ENCODE results near the gene TAF1L. TPM values are rescaled to one million over a fixed set of nuclear protein-coding genes. Genes with fewer than 3 reads are reported as not detected.
"Not testable (repeated sequence)": the region's sequence is repeated elsewhere in the genome, so short reads cannot be mapped to it uniquely, and the experiment has no call there.

The TAF1L gene, protein sequence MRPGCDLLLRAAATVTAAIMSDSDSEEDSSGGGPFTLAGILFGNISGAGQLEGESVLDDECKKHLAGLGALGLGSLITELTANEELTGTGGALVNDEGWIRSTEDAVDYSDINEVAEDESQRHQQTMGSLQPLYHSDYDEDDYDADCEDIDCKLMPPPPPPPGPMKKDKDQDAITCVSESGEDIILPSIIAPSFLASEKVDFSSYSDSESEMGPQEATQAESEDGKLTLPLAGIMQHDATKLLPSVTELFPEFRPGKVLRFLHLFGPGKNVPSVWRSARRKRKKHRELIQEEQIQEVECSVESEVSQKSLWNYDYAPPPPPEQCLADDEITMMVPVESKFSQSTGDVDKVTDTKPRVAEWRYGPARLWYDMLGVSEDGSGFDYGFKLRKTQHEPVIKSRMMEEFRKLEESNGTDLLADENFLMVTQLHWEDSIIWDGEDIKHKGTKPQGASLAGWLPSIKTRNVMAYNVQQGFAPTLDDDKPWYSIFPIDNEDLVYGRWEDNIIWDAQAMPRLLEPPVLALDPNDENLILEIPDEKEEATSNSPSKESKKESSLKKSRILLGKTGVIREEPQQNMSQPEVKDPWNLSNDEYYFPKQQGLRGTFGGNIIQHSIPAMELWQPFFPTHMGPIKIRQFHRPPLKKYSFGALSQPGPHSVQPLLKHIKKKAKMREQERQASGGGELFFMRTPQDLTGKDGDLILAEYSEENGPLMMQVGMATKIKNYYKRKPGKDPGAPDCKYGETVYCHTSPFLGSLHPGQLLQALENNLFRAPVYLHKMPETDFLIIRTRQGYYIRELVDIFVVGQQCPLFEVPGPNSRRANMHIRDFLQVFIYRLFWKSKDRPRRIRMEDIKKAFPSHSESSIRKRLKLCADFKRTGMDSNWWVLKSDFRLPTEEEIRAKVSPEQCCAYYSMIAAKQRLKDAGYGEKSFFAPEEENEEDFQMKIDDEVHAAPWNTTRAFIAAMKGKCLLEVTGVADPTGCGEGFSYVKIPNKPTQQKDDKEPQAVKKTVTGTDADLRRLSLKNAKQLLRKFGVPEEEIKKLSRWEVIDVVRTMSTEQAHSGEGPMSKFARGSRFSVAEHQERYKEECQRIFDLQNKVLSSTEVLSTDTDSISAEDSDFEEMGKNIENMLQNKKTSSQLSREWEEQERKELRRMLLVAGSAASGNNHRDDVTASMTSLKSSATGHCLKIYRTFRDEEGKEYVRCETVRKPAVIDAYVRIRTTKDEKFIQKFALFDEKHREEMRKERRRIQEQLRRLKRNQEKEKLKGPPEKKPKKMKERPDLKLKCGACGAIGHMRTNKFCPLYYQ (N-terminal part only)
- total RNA-seq, result 0.04 TPM in 1 of 2 replicates, not detected in the other

DNA sequence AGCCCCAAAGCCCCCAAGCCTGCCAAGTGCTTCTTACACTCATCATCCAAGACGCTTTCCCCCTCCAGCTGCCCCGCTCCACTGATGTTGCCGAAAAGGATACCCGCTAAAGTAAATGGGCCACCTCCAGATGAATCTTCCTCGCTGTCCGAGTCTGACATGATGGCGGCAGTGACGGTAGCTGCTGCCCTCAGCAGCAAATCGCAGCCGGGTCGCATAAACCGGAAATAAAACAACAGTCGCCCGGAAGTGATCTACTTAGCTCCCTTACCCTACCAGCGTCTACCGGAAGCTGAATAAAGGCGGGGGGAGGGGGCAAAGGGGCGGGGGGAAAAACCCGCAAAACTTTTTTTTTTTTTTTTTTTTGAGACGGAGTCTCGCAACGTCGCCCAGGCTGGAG lies at the start of gene TAF1L:
Gene TAF1L, minus strand, starts transcription at position 308 of the 400 bp plus-strand sequence. Its CDS starts 90 bp downstream, at position 218.
- DNase-seq (ENCODE audit: low read depth, low spot score), result no peak

DNA sequence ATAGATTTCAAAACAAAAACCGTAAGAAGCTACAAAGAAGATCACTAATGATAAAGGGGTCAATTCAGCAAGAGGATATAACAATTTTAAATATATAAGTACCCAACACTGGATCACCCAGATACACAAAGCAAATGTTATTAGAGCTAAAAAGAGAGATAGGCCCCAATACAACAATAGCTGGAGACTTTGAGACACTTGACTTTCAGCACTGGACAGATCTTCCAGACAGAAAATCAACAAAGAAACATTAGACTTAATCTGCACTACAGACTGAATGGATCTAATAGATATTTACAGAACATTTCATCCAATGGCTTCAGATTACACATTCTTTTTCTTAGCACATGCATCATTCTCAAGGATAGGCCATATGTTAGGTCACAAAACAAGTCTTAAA lies 46.3 kb upstream of the TAF1L start:
- no peak for DNase-seq (ENCODE audit: low read depth, low spot score)

DNA sequence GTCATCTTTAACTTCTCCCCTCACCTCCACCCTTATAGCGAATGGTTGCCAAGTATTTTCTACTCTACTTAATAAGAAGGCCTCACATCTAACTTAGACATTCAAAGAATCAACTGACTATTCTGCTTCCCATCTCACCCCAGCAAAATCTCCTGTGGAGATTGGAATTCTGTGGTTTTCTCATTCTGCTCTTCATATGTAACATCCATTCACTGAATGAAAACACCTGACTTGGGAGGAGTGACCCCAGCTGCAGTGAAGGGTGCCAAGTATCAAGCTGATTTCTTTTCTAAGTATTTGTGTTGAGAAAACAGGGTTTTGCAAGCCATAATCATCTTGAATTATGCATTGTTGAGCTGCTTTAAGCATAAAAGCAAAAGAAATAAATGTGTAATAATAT lies 42.5 kb upstream of the TAF1L start:
- DNase-seq (ENCODE audit: low read depth, low spot score), result no peak

DNA sequence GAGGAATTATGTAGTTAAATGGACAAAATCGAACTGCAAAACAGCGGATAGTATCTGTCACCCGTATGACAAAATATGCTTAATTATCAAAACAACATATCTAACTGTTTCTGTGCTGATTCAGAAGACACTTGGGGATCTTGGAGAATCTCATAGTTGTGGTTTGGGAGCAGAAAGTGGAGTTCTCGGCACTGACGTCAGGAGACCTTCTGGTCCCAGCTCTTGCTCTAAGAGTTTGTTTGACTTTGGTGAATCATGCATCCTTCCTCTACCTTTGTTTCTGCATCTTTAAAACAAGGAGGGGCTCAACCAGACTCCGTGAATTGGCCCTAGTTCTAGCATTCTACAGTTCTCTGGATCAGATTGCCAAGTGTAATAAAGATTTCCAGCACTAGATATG lies 37.0 kb upstream of the TAF1L start:
- DNase-seq (ENCODE audit: low read depth, low spot score), result no peak

DNA sequence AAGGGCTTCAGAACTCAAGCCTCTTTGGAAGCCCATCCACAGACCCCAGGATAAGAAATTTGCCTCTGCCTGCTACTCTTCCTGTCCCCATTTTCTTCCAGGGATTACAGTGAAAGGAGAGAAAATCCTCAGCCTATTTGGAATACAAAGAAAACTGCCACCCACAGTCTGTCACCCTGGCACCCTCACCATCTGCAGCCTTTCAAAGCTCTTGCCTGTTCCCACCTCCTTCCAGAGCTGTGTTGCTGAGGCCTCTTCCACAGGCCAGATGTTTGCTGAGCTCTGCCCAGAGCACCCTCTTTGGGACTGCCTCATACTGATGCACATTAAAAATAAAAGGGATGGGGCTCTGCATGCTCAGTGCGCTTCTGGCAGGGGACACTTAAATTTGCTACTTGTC lies 35.9 kb upstream of the TAF1L start:
- no peak for DNase-seq (ENCODE audit: low read depth, low spot score)

DNA sequence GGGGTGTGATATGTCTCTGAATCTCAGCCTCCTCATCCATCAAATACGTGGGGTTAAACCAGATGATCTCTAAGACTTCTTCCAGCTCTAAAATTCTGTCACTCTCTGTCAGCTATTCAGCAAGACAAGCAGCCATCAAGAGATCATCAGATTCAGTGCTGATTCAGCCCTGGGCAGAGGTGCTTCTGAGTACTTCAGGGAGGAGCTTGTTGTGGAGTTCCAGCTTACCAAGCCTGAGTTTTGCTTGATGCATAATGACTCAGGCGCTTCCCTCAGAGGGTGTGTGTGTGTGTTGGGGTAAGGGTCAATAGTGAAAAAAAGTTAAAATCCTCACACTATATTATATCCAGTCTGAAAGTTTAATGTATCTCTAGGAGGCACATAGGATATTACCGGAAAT lies 29.6 kb upstream of the TAF1L start:
- no peak for DNase-seq (ENCODE audit: low read depth, low spot score)

DNA sequence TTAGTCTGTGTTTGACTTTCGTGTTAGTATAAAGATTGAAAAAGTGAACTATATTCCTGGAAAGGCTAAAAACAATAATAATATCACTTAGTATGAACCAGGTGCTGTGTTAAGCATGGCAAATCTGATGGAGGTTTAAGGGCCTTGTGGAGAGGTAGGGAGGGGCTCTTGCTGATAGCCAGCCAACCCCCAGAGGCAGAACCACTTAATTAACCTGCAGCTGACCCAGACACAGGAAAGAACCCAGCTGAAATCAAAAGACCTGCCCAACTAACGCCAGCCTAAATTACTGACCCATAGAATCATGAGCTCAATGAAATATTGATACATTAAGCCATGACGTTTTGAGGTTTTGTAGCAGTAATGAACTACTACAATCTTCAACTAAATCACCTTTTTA lies 28.3 kb upstream of the TAF1L start:
- DNase-seq (ENCODE audit: low read depth, low spot score), result no peak

DNA sequence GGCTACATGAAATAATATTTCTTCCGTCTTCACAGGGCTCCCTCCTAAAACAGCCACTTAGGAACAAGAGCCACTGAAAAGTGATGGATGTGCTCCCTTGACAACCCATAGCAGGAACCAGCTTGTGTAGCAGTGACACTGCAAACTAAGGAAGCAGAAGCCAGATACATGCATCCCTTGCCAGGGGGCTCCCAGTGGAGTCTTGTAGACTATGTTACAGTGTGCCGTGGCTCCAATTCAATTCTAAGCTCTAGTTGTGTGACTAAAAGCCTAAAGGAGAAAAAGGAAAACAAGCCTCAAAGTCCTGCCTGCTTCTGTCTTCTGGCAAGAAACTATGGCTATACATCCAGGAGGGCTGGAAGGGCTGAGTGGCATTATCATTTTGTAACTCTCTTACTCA lies 12.2 kb upstream of the TAF1L start:
- no peak for DNase-seq (ENCODE audit: low read depth, low spot score)

DNA sequence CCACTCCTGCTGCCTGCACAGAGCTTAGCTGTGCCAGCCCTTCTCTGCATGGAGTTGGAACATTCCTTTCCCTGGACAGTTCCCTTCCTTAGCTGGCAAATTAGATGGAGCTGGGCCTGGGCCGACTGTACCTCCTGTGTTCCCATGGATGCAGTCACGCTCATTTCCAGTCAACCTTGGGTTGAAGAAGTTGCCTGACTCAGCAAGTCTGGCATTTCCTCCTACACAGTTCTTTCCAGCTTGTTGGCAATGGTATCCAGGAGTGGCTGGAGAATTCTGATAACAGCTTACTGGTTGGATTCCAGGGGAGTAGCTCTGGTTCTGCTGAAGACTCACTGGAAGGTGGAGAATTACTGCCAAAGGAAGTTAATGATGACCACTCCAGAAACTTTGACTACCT lies 9.2 kb upstream of the TAF1L start:
- DNase-seq (ENCODE audit: low read depth, low spot score), result peak; percentile 79

DNA sequence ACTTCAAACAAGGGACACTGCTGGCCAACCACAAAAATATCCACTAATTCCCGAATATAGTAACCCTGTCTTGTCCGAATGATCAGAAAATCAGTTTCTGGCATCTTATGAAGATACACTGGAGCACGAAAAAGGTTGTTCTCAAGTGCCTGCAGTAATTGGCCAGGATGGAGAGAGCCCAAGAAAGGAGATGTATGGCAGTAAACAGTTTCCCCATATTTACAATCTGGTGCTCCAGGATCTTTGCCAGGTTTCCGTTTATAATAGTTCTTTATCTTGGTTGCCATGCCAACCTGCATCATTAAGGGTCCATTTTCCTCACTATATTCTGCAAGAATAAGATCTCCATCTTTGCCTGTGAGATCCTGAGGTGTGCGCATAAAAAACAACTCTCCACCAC lies 2.3 kb downstream of the TAF1L start:
- DNase-seq (ENCODE audit: low read depth, low spot score), result not testable (repeated sequence)

DNA sequence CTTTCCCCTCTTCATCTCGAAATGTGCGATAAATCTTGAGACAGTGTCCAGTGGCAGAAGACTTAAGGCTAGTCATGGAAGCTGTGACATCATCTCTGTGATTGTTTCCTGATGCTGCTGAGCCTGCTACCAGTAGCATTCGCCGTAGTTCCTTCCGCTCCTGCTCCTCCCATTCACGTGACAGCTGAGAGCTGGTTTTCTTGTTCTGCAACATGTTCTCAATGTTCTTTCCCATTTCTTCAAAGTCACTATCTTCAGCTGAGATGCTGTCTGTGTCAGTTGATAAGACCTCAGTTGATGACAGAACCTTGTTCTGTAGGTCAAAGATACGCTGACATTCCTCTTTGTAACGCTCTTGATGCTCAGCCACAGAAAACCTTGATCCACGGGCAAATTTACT lies 3.5 kb downstream of the TAF1L start:
- DNase-seq (ENCODE audit: low read depth, low spot score), result no peak

DNA sequence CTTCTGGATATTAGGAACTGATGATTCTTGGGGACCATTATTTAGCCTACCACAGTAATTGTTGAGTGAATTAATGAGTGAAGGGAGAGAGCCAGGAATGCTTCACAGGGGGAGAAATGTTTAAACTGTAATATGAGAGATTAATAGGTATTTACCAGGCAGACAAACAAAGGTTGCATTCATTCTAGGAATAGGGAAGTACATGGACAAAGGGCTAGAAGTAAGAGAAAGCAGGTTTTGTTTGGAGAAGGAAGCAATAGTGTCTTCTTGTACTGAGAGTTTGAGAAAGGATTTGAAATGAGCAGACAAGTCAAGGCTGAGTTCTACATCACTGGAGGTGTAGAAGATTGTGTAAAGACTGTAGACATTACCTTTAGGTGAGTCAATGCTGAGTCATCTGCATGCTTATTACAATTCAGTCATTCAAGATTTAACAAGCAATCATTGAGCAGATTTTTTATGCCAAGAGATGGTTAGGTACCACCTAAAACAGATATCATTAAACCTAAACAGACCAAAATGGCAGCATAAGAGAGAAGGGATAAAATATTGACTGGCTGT lies 8.0 kb downstream of the TAF1L start:
- no peak for DNase-seq (ENCODE audit: low read depth, low spot score)

DNA sequence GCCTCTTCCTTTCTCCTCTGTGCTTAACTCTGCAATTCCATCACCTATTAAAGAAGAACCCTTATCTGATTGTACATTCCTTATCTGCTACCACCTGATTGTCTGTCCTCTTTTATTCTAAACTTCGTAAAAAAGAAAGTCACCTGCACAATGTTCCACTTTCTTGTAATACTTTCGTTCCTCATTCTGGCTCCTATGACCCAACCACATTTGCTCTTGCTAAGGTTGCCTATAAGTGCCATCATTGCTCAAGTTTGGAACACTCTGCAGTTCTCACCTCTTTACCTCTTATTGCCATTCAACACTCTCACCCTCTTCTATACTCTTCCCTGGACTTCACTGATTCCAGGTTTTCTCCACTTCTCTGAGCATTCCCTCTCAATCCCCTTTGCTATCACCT lies 10.1 kb downstream of the TAF1L start:
- DNase-seq (ENCODE audit: low read depth, low spot score), result no peak

DNA sequence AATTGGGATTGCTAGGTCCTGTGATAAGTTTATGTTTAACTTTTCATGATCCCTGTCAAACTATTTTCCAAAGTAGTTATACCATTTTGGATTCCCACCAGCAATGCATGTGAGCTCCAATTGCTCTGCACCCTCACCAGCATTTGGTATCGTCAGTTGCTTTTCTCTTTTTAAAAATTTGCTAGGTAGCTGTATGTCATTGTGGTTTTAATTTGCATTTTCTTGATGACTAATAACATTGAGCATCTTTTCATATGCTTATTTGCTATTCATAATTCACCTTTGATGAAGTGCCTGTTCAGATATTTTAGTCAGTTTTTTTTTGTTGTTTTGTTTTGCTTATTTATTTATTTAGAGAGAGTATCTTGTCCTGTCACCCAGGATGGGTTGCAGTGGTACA lies 12.5 kb downstream of the TAF1L start:
- no peak for DNase-seq (ENCODE audit: low read depth, low spot score)

DNA sequence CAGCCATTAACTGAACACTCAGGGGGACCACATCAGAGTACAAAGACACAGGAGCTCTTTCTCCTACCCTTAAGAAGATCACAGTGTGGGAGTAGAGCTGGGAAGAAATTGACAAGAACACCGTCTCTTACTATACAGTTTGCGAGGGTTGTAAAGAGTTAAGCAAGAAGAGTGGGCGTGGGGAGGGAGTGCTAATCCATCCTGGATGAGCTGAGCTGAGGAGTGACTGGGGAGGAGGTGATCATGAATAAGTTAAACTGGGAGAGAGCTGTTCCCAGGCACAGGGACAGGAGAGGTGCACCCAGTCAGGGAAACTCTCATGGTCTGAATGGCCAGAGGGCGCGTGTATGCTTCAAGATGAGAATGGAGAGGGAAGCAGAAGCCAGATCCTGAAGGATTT lies 17.2 kb downstream of the TAF1L start:
- no peak for DNase-seq (ENCODE audit: low read depth, low spot score)

DNA sequence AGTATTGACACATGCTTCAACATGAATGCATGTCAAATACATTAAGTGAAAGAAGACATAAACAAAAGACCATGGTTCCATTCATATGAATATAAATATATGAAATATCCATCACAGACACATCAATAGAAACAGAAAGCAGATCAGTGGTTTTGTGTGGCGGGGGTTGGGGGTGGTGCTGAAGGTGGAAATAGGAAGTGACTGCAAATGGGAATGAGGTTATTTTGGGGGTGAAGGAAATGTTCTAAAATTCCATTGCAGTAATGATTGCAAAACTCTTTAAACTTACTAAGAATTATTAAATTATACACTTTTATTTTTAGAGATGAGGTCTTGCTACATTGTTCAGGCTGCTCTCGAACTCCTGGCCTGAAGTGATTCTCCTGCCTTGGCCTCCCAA lies 28.7 kb downstream of the TAF1L start:
- no peak for DNase-seq (ENCODE audit: low read depth, low spot score)

DNA sequence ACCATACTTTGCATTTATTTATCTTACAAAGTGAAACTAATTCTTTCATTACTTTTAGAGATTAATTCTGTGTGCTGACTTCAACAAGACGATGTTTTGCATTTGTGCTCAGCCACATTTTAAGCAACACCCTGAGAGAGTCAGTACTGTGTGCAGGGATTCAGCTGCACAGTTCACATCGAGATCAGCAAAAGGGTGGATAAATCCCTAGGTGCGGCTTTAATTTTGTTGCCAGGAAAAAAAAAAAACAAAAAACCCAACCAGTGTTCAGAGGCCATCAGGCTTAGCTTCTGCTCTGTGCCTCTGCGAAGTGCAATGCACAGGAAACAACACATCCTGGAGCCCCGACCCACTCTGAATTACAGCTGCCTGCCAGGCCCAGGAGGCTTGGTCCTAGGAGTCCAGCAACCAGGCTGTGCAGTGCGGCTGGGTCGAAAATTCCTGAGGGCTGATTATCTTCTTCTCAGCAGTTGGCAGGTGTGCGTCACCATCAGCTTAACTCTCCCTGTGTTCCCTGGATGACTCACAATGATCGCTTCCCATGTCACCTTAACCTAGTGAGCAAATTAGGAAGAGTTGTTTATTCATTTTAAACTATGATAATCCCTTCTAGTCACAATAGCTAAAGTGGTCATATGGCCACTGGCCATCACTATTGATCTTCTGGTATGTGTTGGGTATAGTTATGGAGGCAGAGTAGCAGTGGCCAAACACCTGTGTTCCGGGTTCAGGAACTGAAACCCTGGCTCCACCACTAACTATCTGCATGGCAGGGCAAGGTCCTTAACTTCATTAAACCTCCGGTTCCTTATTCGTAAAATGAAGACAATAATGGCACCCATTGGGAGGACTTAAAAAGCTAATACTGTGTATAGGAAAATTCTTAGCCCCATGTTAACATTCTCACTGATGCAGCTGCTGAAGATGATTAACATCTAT lies 31.3 kb downstream of the TAF1L start:
- no peak for DNase-seq (ENCODE audit: low read depth, low spot score)

DNA sequence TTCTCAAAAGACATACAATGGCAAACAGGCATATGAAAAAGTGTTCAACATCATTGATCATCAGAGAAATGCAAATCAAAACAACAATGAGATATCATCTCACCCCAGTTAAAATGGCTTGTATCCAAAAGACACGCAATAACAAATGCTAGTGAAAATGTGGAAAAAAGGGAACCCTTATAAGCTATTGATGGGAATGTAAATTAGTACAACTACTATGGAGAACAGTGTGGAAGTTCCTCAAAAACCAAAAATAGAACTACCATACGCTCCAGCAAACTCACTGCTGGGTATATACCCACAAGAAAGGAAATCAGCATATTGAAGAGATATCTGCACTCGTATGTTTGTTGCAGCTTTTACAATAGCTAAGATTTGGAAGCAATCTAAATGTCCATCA lies 36.4 kb downstream of the TAF1L start:
- not testable (repeated sequence) for DNase-seq (ENCODE audit: low read depth, low spot score)

DNA sequence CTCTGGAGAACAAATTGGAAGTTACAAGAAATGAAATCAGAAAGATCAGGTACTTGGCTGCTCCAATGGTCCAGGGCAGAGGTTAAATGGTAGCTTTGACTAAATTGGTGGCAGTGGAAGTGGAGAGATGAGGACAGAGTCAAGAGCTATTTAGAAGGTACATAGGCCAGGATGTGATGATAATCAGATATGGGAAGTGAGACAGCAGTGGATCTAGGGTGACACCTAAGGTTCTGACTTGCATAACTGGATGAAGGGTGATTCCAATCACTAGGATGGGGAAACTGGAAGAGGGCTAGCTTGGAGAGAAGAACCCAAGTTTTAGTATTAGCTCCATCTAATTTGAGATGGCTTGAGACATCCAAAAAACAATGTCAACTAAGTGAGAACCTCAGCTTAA lies 38.5 kb downstream of the TAF1L start:
- no peak for DNase-seq (ENCODE audit: low read depth, low spot score)

Measured in pulmonary artery endothelial cell (primary cell).